ENCODE data around the gene AFAP1L1. TPM values are rescaled to one million over a fixed set of nuclear protein-coding genes. Genes with fewer than 3 reads are reported as not detected.

Gene AFAP1L1
- total and polyA plus RNA-seq, 4 donors, result 2.1 to 11.6 (median 4.0) TPM

DNA sequence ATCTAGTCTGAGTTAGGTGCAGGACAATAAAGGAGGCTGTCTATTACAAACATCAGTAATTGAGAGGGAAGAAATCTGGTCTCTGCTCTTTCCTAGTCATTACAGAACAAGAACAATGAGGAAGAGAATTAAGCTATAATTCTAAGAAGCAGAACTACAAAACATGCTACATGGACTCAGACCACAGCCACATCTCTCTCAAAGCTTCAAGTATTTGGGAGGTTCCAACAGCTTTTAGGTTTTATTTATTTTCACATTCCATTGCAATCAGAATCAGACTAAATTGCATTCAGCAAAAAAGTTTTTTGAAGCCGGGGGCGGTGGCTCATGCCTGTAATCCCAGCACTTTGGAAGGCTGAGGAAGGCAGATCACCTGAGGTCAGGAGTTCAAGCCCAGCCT is 72.5 kb downstream of the AFAP1L1 start (continued):
- TF ChIP-seq, protein P1, sequence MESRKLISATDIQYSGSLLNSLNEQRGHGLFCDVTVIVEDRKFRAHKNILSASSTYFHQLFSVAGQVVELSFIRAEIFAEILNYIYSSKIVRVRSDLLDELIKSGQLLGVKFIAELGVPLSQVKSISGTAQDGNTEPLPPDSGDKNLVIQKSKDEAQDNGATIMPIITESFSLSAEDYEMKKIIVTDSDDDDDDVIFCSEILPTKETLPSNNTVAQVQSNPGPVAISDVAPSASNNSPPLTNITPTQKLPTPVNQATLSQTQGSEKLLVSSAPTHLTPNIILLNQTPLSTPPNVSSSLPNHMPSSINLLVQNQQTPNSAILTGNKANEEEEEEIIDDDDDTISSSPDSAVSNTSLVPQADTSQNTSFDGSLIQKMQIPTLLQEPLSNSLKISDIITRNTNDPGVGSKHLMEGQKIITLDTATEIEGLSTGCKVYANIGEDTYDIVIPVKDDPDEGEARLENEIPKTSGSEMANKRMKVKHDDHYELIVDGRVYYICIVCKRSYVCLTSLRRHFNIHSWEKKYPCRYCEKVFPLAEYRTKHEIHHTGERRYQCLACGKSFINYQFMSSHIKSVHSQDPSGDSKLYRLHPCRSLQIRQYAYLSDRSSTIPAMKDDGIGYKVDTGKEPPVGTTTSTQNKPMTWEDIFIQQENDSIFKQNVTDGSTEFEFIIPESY (IDR thresholded peaks at IDR 0.05), result no peak
- TF ChIP-seq MAX (IDR thresholded peaks at IDR 0.05) (no peak), TAF1 (conservative IDR thresholded peaks at IDR 0.05) (no peak), YY1 (IDR thresholded peaks at IDR 0.05) (no peak), ATF3 (IDR thresholded peaks at IDR 0.05) (no peak)

DNA sequence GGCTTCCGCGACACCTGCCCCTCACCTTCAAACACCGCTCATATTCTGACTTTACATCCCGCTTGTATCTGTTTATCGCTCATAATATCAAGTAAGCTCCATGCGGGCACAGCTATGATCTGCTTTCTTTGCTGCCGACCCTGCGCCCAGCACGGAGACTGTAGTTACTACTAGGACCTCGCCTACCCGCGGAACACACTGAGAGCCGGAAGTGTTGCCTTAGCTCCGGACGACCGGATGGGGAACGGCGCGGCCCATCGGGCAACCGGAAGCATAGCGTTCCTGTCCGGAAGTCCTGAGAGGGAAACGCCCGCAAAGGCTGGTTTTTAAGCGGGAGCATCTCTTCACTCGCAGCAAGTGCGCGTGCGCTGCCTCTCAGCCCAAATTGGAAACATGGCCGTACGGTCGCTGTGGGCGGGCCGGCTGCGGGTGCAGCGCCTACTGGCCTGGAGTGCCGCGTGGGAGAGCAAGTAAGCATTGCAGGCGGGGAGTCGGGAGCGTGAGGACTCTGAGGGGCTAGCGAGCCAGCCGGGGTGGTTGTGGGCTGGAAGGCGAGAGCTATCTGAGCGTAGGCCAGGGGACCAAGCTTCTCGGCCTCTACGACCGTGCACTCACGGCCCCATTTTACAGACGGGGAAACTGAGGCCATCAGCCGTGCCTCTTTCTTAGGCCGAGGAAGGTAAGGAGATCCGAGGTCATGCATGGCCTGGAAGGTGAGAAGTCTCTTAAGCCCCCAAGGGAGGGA is 73.7 kb downstream of the AFAP1L1 start, which contains the start of gene GRPEL2:
Gene GRPEL2, plus strand, starts transcription at position 353 of the 745 bp plus-strand sequence. Its CDS starts 41 bp downstream, at position 394.
- H3K4me1 ChIP-seq (ENCODE audit: control insufficient read depth in 4 of 4, insufficient read depth in 4 of 4, low read length in 3 of 4), result peaks cover 2 to 19% (median 13%) of the 10 kb centered on the region in 4 donors
- no peaks in the 10 kb centered on the region for H3K27me3 ChIP-seq (ENCODE audit: control insufficient read depth in 4 of 4, insufficient read depth in 4 of 4, low read length in 3 of 4)
- peak within 1 kb of the TSS; percentile 43 to 69 for H3K9ac ChIP-seq (ENCODE audit: low read depth in 1 of 2, low read length in 2 of 2)
- no peaks in the 10 kb centered on the region for H3K9me3 ChIP-seq (ENCODE audit: control insufficient read depth in 4 of 4, low read length in 3 of 4)
- TF ChIP-seq, protein P1 (IDR thresholded peaks at IDR 0.05), result peak; percentile 55
- TF ChIP-seq EGR1 (IDR thresholded peaks at IDR 0.05; ENCODE audit: low read depth in 2 of 2), result peak; percentile 95 to 97
- peak; percentile 44 to 49 for TF ChIP-seq RXRA (IDR thresholded peaks at IDR 0.05)
- TF ChIP-seq SP1 (IDR thresholded peaks at IDR 0.05), result peak; percentile 72
- no peak for TF ChIP-seq CTCF (IDR thresholded peaks at IDR 0.05; ENCODE audit: low read depth, low read length, missing input control)
- TF ChIP-seq GABPA (IDR thresholded peaks at IDR 0.05 in 1 of 2, conservative IDR thresholded peaks at IDR 0.05 in 1 of 2), result peak; percentile 99 to 100
- TF ChIP-seq RAD21 (IDR thresholded peaks at IDR 0.05), result peak; percentile 7 to 36
- peak; percentile 72 for TF ChIP-seq TAF1 (conservative IDR thresholded peaks at IDR 0.05)
- no peak for TF ChIP-seq JUND (IDR thresholded peaks at IDR 0.05)
- peak; percentile 68 for TF ChIP-seq NR2F2 (IDR thresholded peaks at IDR 0.05)
- TF ChIP-seq YY1 (IDR thresholded peaks at IDR 0.05), result peak; percentile 98
- no peak for TF ChIP-seq FOXA2 (IDR thresholded peaks at IDR 0.05)
- TF ChIP-seq, protein P2, sequence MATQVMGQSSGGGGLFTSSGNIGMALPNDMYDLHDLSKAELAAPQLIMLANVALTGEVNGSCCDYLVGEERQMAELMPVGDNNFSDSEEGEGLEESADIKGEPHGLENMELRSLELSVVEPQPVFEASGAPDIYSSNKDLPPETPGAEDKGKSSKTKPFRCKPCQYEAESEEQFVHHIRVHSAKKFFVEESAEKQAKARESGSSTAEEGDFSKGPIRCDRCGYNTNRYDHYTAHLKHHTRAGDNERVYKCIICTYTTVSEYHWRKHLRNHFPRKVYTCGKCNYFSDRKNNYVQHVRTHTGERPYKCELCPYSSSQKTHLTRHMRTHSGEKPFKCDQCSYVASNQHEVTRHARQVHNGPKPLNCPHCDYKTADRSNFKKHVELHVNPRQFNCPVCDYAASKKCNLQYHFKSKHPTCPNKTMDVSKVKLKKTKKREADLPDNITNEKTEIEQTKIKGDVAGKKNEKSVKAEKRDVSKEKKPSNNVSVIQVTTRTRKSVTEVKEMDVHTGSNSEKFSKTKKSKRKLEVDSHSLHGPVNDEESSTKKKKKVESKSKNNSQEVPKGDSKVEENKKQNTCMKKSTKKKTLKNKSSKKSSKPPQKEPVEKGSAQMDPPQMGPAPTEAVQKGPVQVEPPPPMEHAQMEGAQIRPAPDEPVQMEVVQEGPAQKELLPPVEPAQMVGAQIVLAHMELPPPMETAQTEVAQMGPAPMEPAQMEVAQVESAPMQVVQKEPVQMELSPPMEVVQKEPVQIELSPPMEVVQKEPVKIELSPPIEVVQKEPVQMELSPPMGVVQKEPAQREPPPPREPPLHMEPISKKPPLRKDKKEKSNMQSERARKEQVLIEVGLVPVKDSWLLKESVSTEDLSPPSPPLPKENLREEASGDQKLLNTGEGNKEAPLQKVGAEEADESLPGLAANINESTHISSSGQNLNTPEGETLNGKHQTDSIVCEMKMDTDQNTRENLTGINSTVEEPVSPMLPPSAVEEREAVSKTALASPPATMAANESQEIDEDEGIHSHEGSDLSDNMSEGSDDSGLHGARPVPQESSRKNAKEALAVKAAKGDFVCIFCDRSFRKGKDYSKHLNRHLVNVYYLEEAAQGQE (IDR thresholded peaks at IDR 0.05), result peak; percentile 44
- TF ChIP-seq HNF4A (conservative IDR thresholded peaks at IDR 0.05), result peak in 1 of 2 donors; percentile 37
- peak; percentile 98 for TF ChIP-seq MAX (IDR thresholded peaks at IDR 0.05)
- H3K4me3 ChIP-seq (ENCODE audit: low read depth in 1 of 3, low read length in 3 of 3), result peak within 1 kb of the TSS; percentile 77 to 90 (median 81)
- peak within 1 kb of the TSS; percentile 39 to 65 for H3K27ac ChIP-seq (ENCODE audit: low read depth in 1 of 2, low read length in 2 of 2)
- peak; percentile 92 for DNase-seq (ENCODE audit: low spot score)
- peaks cover 6 to 24% (median 20%) of the 10 kb centered on the region in 4 donors for H3K36me3 ChIP-seq (ENCODE audit: control insufficient read depth in 4 of 4, insufficient read depth in 3 of 4, low read depth in 1 of 4, low read length in 3 of 4)
- under 1% methylated on average over 54 of the region's 54 CpGs for WGBS

Data from liver (tissue), 9 donors.